WTC11 (cell line): ENCODE measurements around the gene DAB2.

ENCODE experiments used
- CTCF ChIP-seq: fragments of 200-600 bp; IDR thresholded peaks from 2 replicates; pipeline ENCODE4 v1.8.0; 2022; ENCODE audit warnings: antibody characterized with exemption
- FOXJ3 ChIP-seq: sonication (generic); formaldehyde crosslinking; IDR thresholded peaks from 2 replicates; pipeline ENCODE4 v1.9.0; 2021; ENCODE audit warnings: missing genetic modification reagents, mild to moderate bottlenecking, borderline replicate concordance
- FOXK1 ChIP-seq: sonication (generic); formaldehyde crosslinking; IDR thresholded peaks from 2 replicates; pipeline ENCODE4 v1.8.0; 2022; ENCODE audit warnings: mild to moderate bottlenecking, moderate library complexity, missing genetic modification reagents
- HMGXB4 ChIP-seq: sonication (generic); formaldehyde crosslinking; IDR thresholded peaks from 2 replicates; pipeline ENCODE4 v1.8.1; 2023; ENCODE audit warnings: mild to moderate bottlenecking, moderate library complexity, missing genetic modification reagents
- IRF2 ChIP-seq: sonication (generic); formaldehyde crosslinking; IDR thresholded peaks from 2 replicates; pipeline ENCODE4 v1.8.0; 2022; ENCODE audit warnings: low read depth, missing genetic modification reagents, borderline replicate concordance
- PRDM15 ChIP-seq: sonication (generic); formaldehyde crosslinking; IDR thresholded peaks from 2 replicates; pipeline ENCODE4 v1.8.0; 2022; ENCODE audit warnings: missing genetic modification reagents
- TEAD4 ChIP-seq: sonication (generic); formaldehyde crosslinking; IDR thresholded peaks from 2 replicates; pipeline ENCODE4 v1.8.0; 2022; ENCODE audit warnings: mild to moderate bottlenecking, missing genetic modification reagents
- USF2 ChIP-seq: sonication (generic); formaldehyde crosslinking; IDR thresholded peaks from 2 replicates; pipeline ENCODE4 v1.8.1; 2023; ENCODE audit warnings: mild to moderate bottlenecking, missing genetic modification reagents, moderate library complexity
- ZNF121 ChIP-seq: sonication (generic); formaldehyde crosslinking; IDR thresholded peaks from 2 replicates; pipeline ENCODE4 v1.8.0; 2023; ENCODE audit warnings: missing genetic modification reagents
- ZSCAN18 ChIP-seq: fragments of 250-450 bp; sonication (Bioruptor Pico); IDR thresholded peaks from 2 replicates; pipeline ENCODE4 v2.1.2; 2022; ENCODE audit warnings: mild to moderate bottlenecking, moderate library complexity
- TF ChIP-seq, protein P1 (sequence below): sonication (generic); formaldehyde crosslinking; conservative IDR thresholded peaks from 2 replicates; pipeline ENCODE4 v1.8.1; 2022; ENCODE audit warnings: mild to moderate bottlenecking, missing genetic modification reagents
- TF ChIP-seq, protein P2 (sequence below): sonication (generic); formaldehyde crosslinking; IDR thresholded peaks from 2 replicates; pipeline ENCODE4 v1.8.0; 2022; ENCODE audit warnings: mild to moderate bottlenecking, missing genetic modification reagents
- TF ChIP-seq, protein P3 (sequence below): sonication (generic); formaldehyde crosslinking; IDR thresholded peaks from 2 replicates; pipeline ENCODE4 v1.8.1; 2023; ENCODE audit warnings: mild to moderate bottlenecking, missing genetic modification reagents
- TF ChIP-seq, protein P4 (sequence below): sonication (generic); formaldehyde crosslinking; IDR thresholded peaks from 2 replicates; pipeline ENCODE4 v1.8.1; 2023; ENCODE audit warnings: mild to moderate bottlenecking, missing genetic modification reagents

- TF ChIP-seq CTCF: no peak
- no peak for TF ChIP-seq FOXK1
- TF ChIP-seq, protein P1, sequence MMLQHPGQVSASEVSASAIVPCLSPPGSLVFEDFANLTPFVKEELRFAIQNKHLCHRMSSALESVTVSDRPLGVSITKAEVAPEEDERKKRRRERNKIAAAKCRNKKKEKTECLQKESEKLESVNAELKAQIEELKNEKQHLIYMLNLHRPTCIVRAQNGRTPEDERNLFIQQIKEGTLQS (CRISPR knock-in tag): no peak
- no peak for TF ChIP-seq PRDM15 (CRISPR knock-in tag)
- no peak for TF ChIP-seq ZNF121 (CRISPR knock-in tag)
- no peak for TF ChIP-seq FOXJ3
- no peak for TF ChIP-seq TEAD4
- no peak for TF ChIP-seq HMGXB4
- TF ChIP-seq, protein P2, sequence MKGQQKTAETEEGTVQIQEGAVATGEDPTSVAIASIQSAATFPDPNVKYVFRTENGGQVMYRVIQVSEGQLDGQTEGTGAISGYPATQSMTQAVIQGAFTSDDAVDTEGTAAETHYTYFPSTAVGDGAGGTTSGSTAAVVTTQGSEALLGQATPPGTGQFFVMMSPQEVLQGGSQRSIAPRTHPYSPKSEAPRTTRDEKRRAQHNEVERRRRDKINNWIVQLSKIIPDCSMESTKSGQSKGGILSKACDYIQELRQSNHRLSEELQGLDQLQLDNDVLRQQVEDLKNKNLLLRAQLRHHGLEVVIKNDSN (CRISPR knock-in tag): no peak
- TF ChIP-seq, protein P3, sequence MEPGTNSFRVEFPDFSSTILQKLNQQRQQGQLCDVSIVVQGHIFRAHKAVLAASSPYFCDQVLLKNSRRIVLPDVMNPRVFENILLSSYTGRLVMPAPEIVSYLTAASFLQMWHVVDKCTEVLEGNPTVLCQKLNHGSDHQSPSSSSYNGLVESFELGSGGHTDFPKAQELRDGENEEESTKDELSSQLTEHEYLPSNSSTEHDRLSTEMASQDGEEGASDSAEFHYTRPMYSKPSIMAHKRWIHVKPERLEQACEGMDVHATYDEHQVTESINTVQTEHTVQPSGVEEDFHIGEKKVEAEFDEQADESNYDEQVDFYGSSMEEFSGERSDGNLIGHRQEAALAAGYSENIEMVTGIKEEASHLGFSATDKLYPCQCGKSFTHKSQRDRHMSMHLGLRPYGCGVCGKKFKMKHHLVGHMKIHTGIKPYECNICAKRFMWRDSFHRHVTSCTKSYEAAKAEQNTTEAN (CRISPR knock-in tag): no peak
- no peak for TF ChIP-seq USF2
- TF ChIP-seq ZSCAN18 (CRISPR knock-in tag): no peak
- TF ChIP-seq, protein P4, sequence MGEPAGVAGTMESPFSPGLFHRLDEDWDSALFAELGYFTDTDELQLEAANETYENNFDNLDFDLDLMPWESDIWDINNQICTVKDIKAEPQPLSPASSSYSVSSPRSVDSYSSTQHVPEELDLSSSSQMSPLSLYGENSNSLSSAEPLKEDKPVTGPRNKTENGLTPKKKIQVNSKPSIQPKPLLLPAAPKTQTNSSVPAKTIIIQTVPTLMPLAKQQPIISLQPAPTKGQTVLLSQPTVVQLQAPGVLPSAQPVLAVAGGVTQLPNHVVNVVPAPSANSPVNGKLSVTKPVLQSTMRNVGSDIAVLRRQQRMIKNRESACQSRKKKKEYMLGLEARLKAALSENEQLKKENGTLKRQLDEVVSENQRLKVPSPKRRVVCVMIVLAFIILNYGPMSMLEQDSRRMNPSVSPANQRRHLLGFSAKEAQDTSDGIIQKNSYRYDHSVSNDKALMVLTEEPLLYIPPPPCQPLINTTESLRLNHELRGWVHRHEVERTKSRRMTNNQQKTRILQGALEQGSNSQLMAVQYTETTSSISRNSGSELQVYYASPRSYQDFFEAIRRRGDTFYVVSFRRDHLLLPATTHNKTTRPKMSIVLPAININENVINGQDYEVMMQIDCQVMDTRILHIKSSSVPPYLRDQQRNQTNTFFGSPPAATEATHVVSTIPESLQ (CRISPR knock-in tag): no peak
- TF ChIP-seq IRF2 (CRISPR knock-in tag): no peak
These were observed 9.1 kb upstream of the DAB2 start for GRCh38 chr5:39433848-39434247.
